Ascending aorta (tissue), 2 donors: ENCODE data around the gene MTRR. TPM values are rescaled to one million over a fixed set of nuclear protein-coding genes. Genes with fewer than 3 reads are reported as not detected.

Source experiments
- DNase-seq, 2 donors: peaks; one replicate each; pipeline ENCODE4 v3.0.0-alpha.2; 2019; ENCODE audit warnings: low spot score in 2 of 2
- H3K27ac ChIP-seq, 2 donors: fragments of 200-600 bp; sonication (generic); one replicate each; pipeline ENCODE4 v1.5.1; 2016 to 2017; ENCODE audit warnings: mild to moderate bottlenecking in 1 of 2
- H3K27me3 ChIP-seq: fragments of 200-600 bp; sonication (generic); one replicate; pipeline ENCODE4 v1.5.1; 2017
- H3K36me3 ChIP-seq, 2 donors: fragments of 200-600 bp; sonication (generic); one replicate each; pipeline ENCODE4 v1.5.1; 2016
- H3K4me1 ChIP-seq, 2 donors: fragments of 200-600 bp; sonication (generic); one replicate each; pipeline ENCODE4 v1.5.1; 2016 to 2017; ENCODE audit warnings: mild to moderate bottlenecking in 1 of 2
- H3K4me3 ChIP-seq, 2 donors: fragments of 200-600 bp; sonication (generic); one replicate each; pipeline ENCODE4 v1.5.1; 2016 to 2017; ENCODE audit warnings: mild to moderate bottlenecking in 1 of 2
- H3K9me3 ChIP-seq, 2 donors: fragments of 200-600 bp; sonication (generic); one replicate each; pipeline ENCODE4 v1.5.1; 2016
- CTCF ChIP-seq, 3 experiments: fragments of 200-600 bp in 2 of 3; fragments of 450-650 bp in 1 of 3; sonication (generic) in 2 of 3; IDR thresholded peaks; one replicate each; pipeline ENCODE4 v1.5.1; 2016 to 2019; ENCODE audit warnings: antibody characterized with exemption in 3 of 3, mild to moderate bottlenecking in 1 of 3, moderate library complexity in 1 of 3
- intact Hi-C: fragments of 100-400 bp; cut with DNase I; formaldehyde crosslinking; loops from one replicate; pipeline ENCODE4 v1.15.1; 2023
- total RNA-seq: library from RNA; depleted of rRNA; stranded (reverse); fragments of >200 nt; gene quantifications from one replicate; pipeline ENCODE4 v1.1.0, GENCODE V29; 2016

The MTRR gene
- total RNA-seq, 1 donor from 2014 or later: 15.0 TPM

GRCh38 chr5:7851240-7851592, 17.7 kb upstream of the MTRR start:
- Histone ChIP-seq H3K27me3 (peaks cover 5% of the 10 kb centered on the region), H3K27ac (no peak overlapping the region), H3K36me3 (no peaks in the 10 kb centered on the region), H3K4me1 (peaks cover 3 to 4% of the 10 kb centered on the region in 2 donors), H3K9me3 (no peaks in the 10 kb centered on the region), H3K4me3 (peak overlapping the region; percentile 58 to 73)
- no peak for DNase-seq
- no peak for TF ChIP-seq CTCF (IDR thresholded peaks at IDR 0.05)
- intact Hi-C loops: loop anchor here (10.0 kb wide), 1 partner anchor 456 kb away; the partner anchor contains the start of gene ADCY2

- H3K4me3 ChIP-seq: no peak overlapping the region
These were observed 17.2 kb upstream of the MTRR start for GRCh38 chr5:7851617-7852289.

GRCh38 chr5:7852542-7852941, 16.4 kb upstream of the MTRR start:
- no peaks in the 10 kb centered on the region for H3K36me3 ChIP-seq
- no peak for DNase-seq
- H3K4me3 ChIP-seq: no peak overlapping the region
- H3K27me3 ChIP-seq: peaks cover 5% of the 10 kb centered on the region
- H3K4me1 ChIP-seq: peaks cover 3 to 4% of the 10 kb centered on the region in 2 donors
- no peak for TF ChIP-seq CTCF (IDR thresholded peaks at IDR 0.05)
- no peak overlapping the region for H3K27ac ChIP-seq
- H3K9me3 ChIP-seq: no peaks in the 10 kb centered on the region
- intact Hi-C loops: loop anchor here (10.0 kb wide), 1 partner anchor 458 kb away; the partner anchor contains the start of gene ADCY2

More at GRCh38 chr5:7851617-7852289, 17.2 kb upstream of the MTRR start:
- Histone ChIP-seq H3K4me1 (peaks cover 3 to 4% of the 10 kb centered on the region in 2 donors), H3K9me3 (no peaks in the 10 kb centered on the region), H3K27ac (no peak overlapping the region), H3K27me3 (peaks cover 5% of the 10 kb centered on the region), H3K36me3 (no peaks in the 10 kb centered on the region)
- DNase-seq: no peak
- intact Hi-C loops: loop anchor here (10.0 kb wide), 1 partner anchor 457 kb away; the partner anchor contains the start of gene ADCY2
- TF ChIP-seq CTCF (IDR thresholded peaks at IDR 0.05): no peak

GRCh38 chr5:7852988-7853387, 16.0 kb upstream of the MTRR start:
- intact Hi-C loops: loop anchor here (10.0 kb wide), 1 partner anchor 458 kb away; the partner anchor contains the start of gene ADCY2
- H3K9me3 ChIP-seq: no peaks in the 10 kb centered on the region
- peaks cover 3 to 4% of the 10 kb centered on the region in 2 donors for H3K4me1 ChIP-seq
- TF ChIP-seq CTCF (IDR thresholded peaks at IDR 0.05): no peak
- peaks cover 5% of the 10 kb centered on the region for H3K27me3 ChIP-seq
- peaks cover 0 to 2% of the 10 kb centered on the region in 2 donors for H3K36me3 ChIP-seq
- no peak for DNase-seq
- no peak overlapping the region for H3K4me3 ChIP-seq
- H3K27ac ChIP-seq: no peak overlapping the region

- DNase-seq: no peak
- intact Hi-C loops: loop anchor here (10.0 kb wide), 1 partner anchor 461 kb away; the partner anchor contains the start of gene ADCY2
These were observed 13.3 kb upstream of the MTRR start for GRCh38 chr5:7855611-7856010.

More at GRCh38 chr5:7855611-7856010, 13.3 kb upstream of the MTRR start:
- TF ChIP-seq CTCF (IDR thresholded peaks at IDR 0.05): no peak
- Histone ChIP-seq H3K4me1 (no peaks in the 10 kb centered on the region), H3K4me3 (no peak overlapping the region), H3K9me3 (no peaks in the 10 kb centered on the region), H3K36me3 (peaks cover 14 to 15% of the 10 kb centered on the region in 2 donors), H3K27me3 (no peaks in the 10 kb centered on the region), H3K27ac (no peak overlapping the region)
